Omental fat pad (tissue), 4 donors: ENCODE measurements around the gene UBXN6. TPM values are rescaled to one million over a fixed set of nuclear protein-coding genes. Genes with fewer than 3 reads are reported as not detected.

ENCODE experiments used
- small RNA-seq: library from RNA; depleted of rRNA; stranded (forward); fragments of <200 nt; gene quantifications from one replicate; pipeline ENCODE3, GENCODE V24; 2016
- total RNA-seq, 4 donors: library from RNA; depleted of rRNA; stranded (reverse); fragments of >200 nt; gene quantifications; one replicate each; pipeline ENCODE4 v1.1.0, GENCODE V29; 2016

Gene UBXN6
- total RNA-seq, 4 donors from 2014 or later: 62.7 to 128 (median 88.6) TPM

Small RNAs within 50 kb of the gene (small RNA-seq; reads per million reads assigned to genes)
- not detected for gene MIR4746

Other genes starting within 250 kb of the UBXN6 start
- 10 to 100 TPM in 1 of 4 donors, 1 to 10 TPM in 3; 2.2 to 11.4 (median 5.0) TPM for gene EBI3, start 228.3 kb downstream of the UBXN6 start, total RNA-seq
- 10 to 100 TPM; 13.2 to 23.7 (median 16.8) TPM for gene YJU2, start 210.7 kb downstream of the UBXN6 start, total RNA-seq
- gene SHD, start 178.5 kb downstream of the UBXN6 start, total RNA-seq: under 1 TPM in 1 of 4 donors, not detected in 3; 0.19 TPM
- under 1 TPM in 1 of 4 donors, not detected in 3; 0.79 TPM for gene TMIGD2, start 155.4 kb downstream of the UBXN6 start, total RNA-seq
- not detected for gene FSD1, start 153.2 kb downstream of the UBXN6 start, total RNA-seq
- gene STAP2, start 119.0 kb downstream of the UBXN6 start, total RNA-seq: 10 to 100 TPM in 2 of 4 donors, 1 to 10 TPM in 2; 4.6 to 18.8 (median 7.7) TPM
- gene MPND, start 114.2 kb downstream of the UBXN6 start, total RNA-seq: 1 to 10 TPM; 3.5 to 7.1 (median 6.0) TPM
- gene SH3GL1, start 57.2 kb downstream of the UBXN6 start, total RNA-seq: 10 to 100 TPM; 38.0 to 54.9 (median 48.2) TPM
- 1 to 10 TPM; 3.9 to 6.5 (median 4.1) TPM for gene CHAF1A, start 55.2 kb downstream of the UBXN6 start, total RNA-seq
- gene HDGFL2, start 14.5 kb upstream of the UBXN6 start, total RNA-seq: 10 to 100 TPM; 17.3 to 40.8 (median 25.2) TPM
- 1,000 to 10,000 TPM in 1 of 4 donors, 100 to 1,000 TPM in 3; 183 to 2,054 (median 453) TPM for gene PLIN4, start 60.7 kb upstream of the UBXN6 start, total RNA-seq
- gene PLIN5, start 77.4 kb upstream of the UBXN6 start, total RNA-seq: 10 to 100 TPM; 28.6 to 48.1 (median 44.0) TPM
- 10 to 100 TPM in 1 of 4 donors, 1 to 10 TPM in 3; 1.4 to 22.6 (median 5.4) TPM for gene LRG1, start 82.2 kb upstream of the UBXN6 start, total RNA-seq
- gene SEMA6B, start 101.9 kb upstream of the UBXN6 start, total RNA-seq: 10 to 100 TPM in 3 of 4 donors, 1 to 10 TPM in 1; 4.4 to 39.3 (median 10.9) TPM
- 1 to 10 TPM; 1.8 to 6.3 (median 3.1) TPM for gene TNFAIP8L1, start 181.7 kb upstream of the UBXN6 start, total RNA-seq
- 10 to 100 TPM; 25.7 to 59.2 (median 51.6) TPM for gene MYDGF, start 212.5 kb upstream of the UBXN6 start, total RNA-seq